ENCODE data around the gene RABGAP1L. TPM values are rescaled to one million over a fixed set of nuclear protein-coding genes. Genes with fewer than 3 reads are reported as not detected.

Gene RABGAP1L
- total RNA-seq, 1 donor from 2014 or later = 44.1 TPM

DNA sequence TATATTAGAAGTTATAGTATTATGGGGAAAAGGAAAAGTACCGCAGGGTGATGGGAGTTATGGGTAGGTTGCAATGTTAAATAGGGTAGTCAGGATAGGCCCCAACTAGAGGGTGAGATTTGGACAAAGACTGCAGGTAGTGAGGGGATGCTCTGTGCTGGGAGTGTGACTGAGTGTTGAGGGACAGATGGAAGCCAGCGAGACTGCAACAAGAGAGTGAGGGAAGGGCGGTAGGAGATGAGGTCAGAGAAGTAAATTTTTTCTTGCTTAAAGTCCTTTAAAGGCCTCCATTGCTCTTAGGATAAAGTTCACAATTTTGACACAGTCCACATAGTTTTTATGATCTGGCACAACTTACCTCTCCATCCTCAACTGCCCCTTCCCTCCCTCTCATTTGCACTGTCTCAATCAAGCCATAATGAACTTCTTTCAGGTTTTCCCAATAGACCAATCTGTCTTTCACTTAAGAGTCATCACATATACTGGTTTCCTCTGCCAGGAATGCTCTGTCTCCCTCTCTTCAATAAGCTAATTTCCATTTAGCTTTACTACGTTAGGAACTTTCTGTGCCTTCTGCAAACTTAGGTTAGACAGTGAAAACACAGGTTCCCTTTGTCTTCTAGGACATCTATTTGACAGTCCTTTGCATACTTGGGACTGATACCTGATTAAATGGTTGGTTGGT is 602.7 kb downstream of the RABGAP1L start:
- Mint-ChIP-seq H3K9me3 (ENCODE audit: unreplicated experiment) (peaks cover 3% of the 10 kb centered on the region), H3K4me3 (ENCODE audit: unreplicated experiment) (no peak overlapping the region), H3K36me3 (ENCODE audit: unreplicated experiment) (peaks cover 5% of the 10 kb centered on the region), H3K27ac (ENCODE audit: unreplicated experiment) (no peak overlapping the region), H3K27me3 (ENCODE audit: unreplicated experiment) (no peaks in the 10 kb centered on the region), H3K4me1 (ENCODE audit: low read depth, unreplicated experiment) (no peaks in the 10 kb centered on the region)
- TF ChIP-seq, protein P1, sequence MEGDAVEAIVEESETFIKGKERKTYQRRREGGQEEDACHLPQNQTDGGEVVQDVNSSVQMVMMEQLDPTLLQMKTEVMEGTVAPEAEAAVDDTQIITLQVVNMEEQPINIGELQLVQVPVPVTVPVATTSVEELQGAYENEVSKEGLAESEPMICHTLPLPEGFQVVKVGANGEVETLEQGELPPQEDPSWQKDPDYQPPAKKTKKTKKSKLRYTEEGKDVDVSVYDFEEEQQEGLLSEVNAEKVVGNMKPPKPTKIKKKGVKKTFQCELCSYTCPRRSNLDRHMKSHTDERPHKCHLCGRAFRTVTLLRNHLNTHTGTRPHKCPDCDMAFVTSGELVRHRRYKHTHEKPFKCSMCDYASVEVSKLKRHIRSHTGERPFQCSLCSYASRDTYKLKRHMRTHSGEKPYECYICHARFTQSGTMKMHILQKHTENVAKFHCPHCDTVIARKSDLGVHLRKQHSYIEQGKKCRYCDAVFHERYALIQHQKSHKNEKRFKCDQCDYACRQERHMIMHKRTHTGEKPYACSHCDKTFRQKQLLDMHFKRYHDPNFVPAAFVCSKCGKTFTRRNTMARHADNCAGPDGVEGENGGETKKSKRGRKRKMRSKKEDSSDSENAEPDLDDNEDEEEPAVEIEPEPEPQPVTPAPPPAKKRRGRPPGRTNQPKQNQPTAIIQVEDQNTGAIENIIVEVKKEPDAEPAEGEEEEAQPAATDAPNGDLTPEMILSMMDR (IDR thresholded peaks at IDR 0.05; ENCODE audit: partially characterized antibody, unreplicated experiment) = no peak
- no peak for DNase-seq

GRCh38 chr1:174764191-174764590 is 604.9 kb downstream of the RABGAP1L start:
- H3K9me3 Mint-ChIP-seq (ENCODE audit: unreplicated experiment) = peaks cover 3% of the 10 kb centered on the region
- H3K4me3 Mint-ChIP-seq (ENCODE audit: unreplicated experiment) = no peak overlapping the region
- H3K27ac Mint-ChIP-seq (ENCODE audit: unreplicated experiment) = no peak overlapping the region
- no peak for DNase-seq
- no peaks in the 10 kb centered on the region for H3K27me3 Mint-ChIP-seq (ENCODE audit: unreplicated experiment)
- TF ChIP-seq, protein P1 (IDR thresholded peaks at IDR 0.05; ENCODE audit: partially characterized antibody, unreplicated experiment) = no peak
- H3K4me1 Mint-ChIP-seq (ENCODE audit: low read depth, unreplicated experiment) = no peaks in the 10 kb centered on the region
- peaks cover 5% of the 10 kb centered on the region for H3K36me3 Mint-ChIP-seq (ENCODE audit: unreplicated experiment)

- no peak for DNase-seq
- Mint-ChIP-seq H3K4me3 (ENCODE audit: unreplicated experiment) (no peak overlapping the region), H3K27me3 (ENCODE audit: unreplicated experiment) (no peaks in the 10 kb centered on the region), H3K4me1 (ENCODE audit: low read depth, unreplicated experiment) (peaks cover 4% of the 10 kb centered on the region), H3K9me3 (ENCODE audit: unreplicated experiment) (no peaks in the 10 kb centered on the region), H3K36me3 (ENCODE audit: unreplicated experiment) (no peaks in the 10 kb centered on the region), H3K27ac (ENCODE audit: unreplicated experiment) (no peak overlapping the region)
- TF ChIP-seq, protein P1 (IDR thresholded peaks at IDR 0.05; ENCODE audit: partially characterized antibody, unreplicated experiment) = no peak
Measured at GRCh38 chr1:174766727-174767126, 607.4 kb downstream of the RABGAP1L start.

- Mint-ChIP-seq H3K36me3 (ENCODE audit: unreplicated experiment) (no peaks in the 10 kb centered on the region), H3K27me3 (ENCODE audit: unreplicated experiment) (no peaks in the 10 kb centered on the region), H3K4me3 (ENCODE audit: unreplicated experiment) (no peak overlapping the region), H3K27ac (ENCODE audit: unreplicated experiment) (no peak overlapping the region), H3K4me1 (ENCODE audit: low read depth, unreplicated experiment) (peaks cover 4% of the 10 kb centered on the region), H3K9me3 (ENCODE audit: unreplicated experiment) (no peaks in the 10 kb centered on the region)
- TF ChIP-seq, protein P1 (IDR thresholded peaks at IDR 0.05; ENCODE audit: partially characterized antibody, unreplicated experiment) = no peak
- no peak for DNase-seq
Measured at GRCh38 chr1:174768516-174768915, 609.2 kb downstream of the RABGAP1L start.

DNA sequence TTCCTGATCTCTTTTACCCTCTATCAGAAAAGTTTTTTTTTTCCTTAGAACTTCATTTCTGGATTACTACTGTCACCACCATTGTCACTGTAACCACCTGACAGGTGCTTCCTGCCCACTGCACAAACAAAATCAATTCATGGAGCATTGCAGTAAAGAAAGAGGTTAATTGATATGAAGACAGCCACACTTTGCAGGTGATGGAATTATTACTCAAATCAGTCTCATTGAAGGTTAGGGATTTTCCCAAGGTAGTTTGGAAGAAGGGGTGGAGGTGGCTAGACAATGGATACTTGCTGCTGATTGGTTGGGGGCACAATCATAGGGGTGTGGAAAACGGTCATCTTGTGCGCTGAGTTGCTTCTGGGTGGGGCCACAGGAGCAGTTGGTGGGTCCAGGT is 609.6 kb downstream of the RABGAP1L start:
- H3K4me3 Mint-ChIP-seq (ENCODE audit: unreplicated experiment) = no peak overlapping the region
- H3K4me1 Mint-ChIP-seq (ENCODE audit: low read depth, unreplicated experiment) = peaks cover 4% of the 10 kb centered on the region
- no peaks in the 10 kb centered on the region for H3K9me3 Mint-ChIP-seq (ENCODE audit: unreplicated experiment)
- H3K27ac Mint-ChIP-seq (ENCODE audit: unreplicated experiment) = no peak overlapping the region
- no peaks in the 10 kb centered on the region for H3K36me3 Mint-ChIP-seq (ENCODE audit: unreplicated experiment)
- TF ChIP-seq, protein P1 (IDR thresholded peaks at IDR 0.05; ENCODE audit: partially characterized antibody, unreplicated experiment) = no peak
- no peaks in the 10 kb centered on the region for H3K27me3 Mint-ChIP-seq (ENCODE audit: unreplicated experiment)
- DNase-seq = no peak

Data from glutamatergic neuron (in vitro differentiated cells).